ENCODE results near the gene PCAT6. TPM values are rescaled to one million over a fixed set of nuclear protein-coding genes. Genes with fewer than 3 reads are reported as not detected.

Gene PCAT6
- total and polyA plus RNA-seq, 9 donors = 0.57 to 2.8 (median 1.1) TPM; not detected in 2

GRCh38 chr1:202781180-202781579 is 29.6 kb upstream of the PCAT6 start:
- no peak for DNase-seq
- Histone ChIP-seq H3K27me3 (no peaks in the 10 kb centered on the region), H3K36me3 (no peaks in the 10 kb centered on the region), H3K27ac (no peak overlapping the region), H3K9me3 (no peaks in the 10 kb centered on the region), H3K4me1 (ENCODE audit: insufficient read depth) (peaks cover 9% of the 10 kb centered on the region), H3K4me3 (no peak overlapping the region)
- WGBS, 3 donors = 38 to 62% (median 46%) methylated on average over 4 of the region's 4 CpGs
- intact Hi-C loops (cut with DNase I) = no loop called here
- TF ChIP-seq CTCF (IDR thresholded peaks at IDR 0.05) (no peak), POLR2A (IDR thresholded peaks at IDR 0.05) (no peak), EP300 (IDR thresholded peaks at IDR 0.05) (no peak)

- Histone ChIP-seq H3K27ac (no peak overlapping the region), H3K4me1 (ENCODE audit: insufficient read depth) (peaks cover 12% of the 10 kb centered on the region), H3K9me3 (no peaks in the 10 kb centered on the region), H3K4me3 (no peak overlapping the region), H3K36me3 (no peaks in the 10 kb centered on the region), H3K27me3 (no peaks in the 10 kb centered on the region)
- WGBS, 3 donors = 82 to 86% (median 84%) methylated on average over 4 of the region's 4 CpGs
- intact Hi-C loops (cut with DNase I) = no loop called here
- DNase-seq = no peak
- no peak for TF ChIP-seq EP300 (IDR thresholded peaks at IDR 0.05)
- TF ChIP-seq CTCF (IDR thresholded peaks at IDR 0.05) = no peak
- no peak for TF ChIP-seq POLR2A (IDR thresholded peaks at IDR 0.05)
Measured at GRCh38 chr1:202786804-202787203, 23.9 kb upstream of the PCAT6 start.

GRCh38 chr1:202788800-202789199 is 22.0 kb upstream of the PCAT6 start:
- WGBS, 3 donors = 74 to 77% (median 74%) methylated on average over 3 of the region's 3 CpGs
- TF ChIP-seq EP300 (IDR thresholded peaks at IDR 0.05) (no peak), CTCF (IDR thresholded peaks at IDR 0.05) (no peak), POLR2A (IDR thresholded peaks at IDR 0.05) (no peak)
- Histone ChIP-seq H3K27ac (no peak overlapping the region), H3K9me3 (no peaks in the 10 kb centered on the region), H3K27me3 (no peaks in the 10 kb centered on the region), H3K4me1 (ENCODE audit: insufficient read depth) (peaks cover 10% of the 10 kb centered on the region), H3K36me3 (no peaks in the 10 kb centered on the region), H3K4me3 (no peak overlapping the region)
- no peak for DNase-seq
- intact Hi-C loops (cut with DNase I) = no loop called here

GRCh38 chr1:202791077-202791747 is 19.5 kb upstream of the PCAT6 start:
- no peak overlapping the region for H3K27ac ChIP-seq
- intact Hi-C loops (cut with DNase I) = no loop called here
- no peak overlapping the region for H3K4me3 ChIP-seq
- H3K9me3 ChIP-seq = no peaks in the 10 kb centered on the region
- no peaks in the 10 kb centered on the region for H3K36me3 ChIP-seq
- no peaks in the 10 kb centered on the region for H3K27me3 ChIP-seq
- H3K4me1 ChIP-seq (ENCODE audit: insufficient read depth) = peaks cover 6% of the 10 kb centered on the region
- DNase-seq = no peak
- 86 to 89% (median 87%) methylated on average over 4 of the region's 4 CpGs for WGBS, 3 donors
- TF ChIP-seq POLR2A (IDR thresholded peaks at IDR 0.05) (no peak), EP300 (IDR thresholded peaks at IDR 0.05) (no peak), CTCF (IDR thresholded peaks at IDR 0.05) (no peak)
